HepG2 (cell line): ENCODE measurements around the gene BPIFB6. TPM values are rescaled to one million over a fixed set of nuclear protein-coding genes. Genes with fewer than 3 reads are reported as not detected.

Experiments
- ATAC-seq: fragments of 200-7000 bp; cut with Tn5 transposase; 3 replicates; pipeline ENCODE4 v1.9.1; 2020; ENCODE audit warnings: mild to moderate bottlenecking, moderate library complexity
- BruUV-seq: library from RNA; stranded (reverse); fragments of 400-500 nt; replicated peaks from 2 replicates; lab custom pipeline; 2021; lab: Mats Ljungman, UMichigan
- CTCF ChIA-PET: fragments of 300-600 bp; formaldehyde crosslinking; extraction: SDS; loops from one replicate; lab custom pipeline; 2021; ENCODE audit warnings: low total read pairs, inconsistent platforms, low intra/inter-chr PET ratio; lab: Yijun Ruan, JAX
- POLR2A ChIA-PET: fragments of 350-600 bp; sonication (Branson Sonifier 250); formaldehyde crosslinking; loops from one replicate; lab custom pipeline; 2020; ENCODE audit warnings: antibody characterized with exemption, inconsistent platforms; lab: Yijun Ruan, JAX
- DNase-seq: peaks from one replicate; pipeline ENCODE4 v3.0.0-alpha.2; 2015; ENCODE audit warnings: low spot score
- FAIRE-seq: peaks from 3 replicates; lab custom pipeline; 2011; peaks lifted over from hg19 to GRCh38; lab: Jason Lieb, UNC
- H2AFZ ChIP-seq: one replicate; pipeline ENCODE4 v1.6.1; 2011; ENCODE audit warnings: low read length, inconsistent platforms
- H3K27ac ChIP-seq: fragments of 300-600 bp; 3 replicates; pipeline ENCODE4 v1.8.0; 2011; ENCODE audit warnings: mixed run types, mild to moderate bottlenecking, mixed read lengths, low read length, inconsistent platforms; ENCODE audit not compliant: insufficient read depth; ENCODE audit errors: extremely low read length
- H3K27me3 ChIP-seq, 2 experiments: fragments of 200-600 bp in 1 of 2; 2 replicates in 1 of 2; 3 replicates in 1 of 2; pipeline versions ENCODE4 v1.6.0 to v1.8.0; 2011; ENCODE audit warnings: low read length in 2 of 2, mild to moderate bottlenecking in 2 of 2, moderate library complexity in 2 of 2, inconsistent platforms in 1 of 2; ENCODE audit not compliant: insufficient read depth in 2 of 2, control insufficient read depth in 1 of 2
- H3K36me3 ChIP-seq, 2 experiments: fragments of 200-600 bp in 1 of 2; replicated peaks in 1 of 2; 2 replicates in 1 of 2; 3 replicates in 1 of 2; pipeline versions ENCODE4 v1.5.1 to v1.8.0; 2011; ENCODE audit warnings: low read length in 2 of 2, inconsistent platforms in 1 of 2; ENCODE audit not compliant: insufficient read depth in 2 of 2, control insufficient read depth in 1 of 2
- H3K4me1 ChIP-seq: 2 replicates; pipeline ENCODE4 v1.5.1; 2012; ENCODE audit warnings: low read length, inconsistent platforms; ENCODE audit not compliant: insufficient read depth
- H3K4me2 ChIP-seq: 2 replicates; pipeline ENCODE4 v1.6.0; 2011; ENCODE audit warnings: low read depth, low read length, inconsistent platforms
- H3K4me3 ChIP-seq, 3 experiments: fragments of 200-600 bp in 1 of 3; sonication (generic), shearing (Covaris generic) in 1 of 3; replicated peaks in 1 of 3; 2 replicates each; pipeline ENCODE4 v1.5.1; 2011 to 2016; ENCODE audit warnings: low read length in 3 of 3, inconsistent platforms in 2 of 3, low read depth in 2 of 3, mild to moderate bottlenecking in 2 of 3, control low read depth in 1 of 3, mixed read lengths in 1 of 3; ENCODE audit not compliant: insufficient read depth in 1 of 3
- H3K79me2 ChIP-seq: one replicate; pipeline ENCODE4 v1.6.1; 2011; ENCODE audit warnings: low read length, inconsistent platforms; ENCODE audit not compliant: insufficient read depth
- H3K9ac ChIP-seq: 2 replicates; pipeline ENCODE4 v1.6.0; 2011; ENCODE audit warnings: mild to moderate bottlenecking, low read depth, low read length, inconsistent platforms; ENCODE audit not compliant: insufficient read depth
- H3K9me3 ChIP-seq: 2 replicates; pipeline ENCODE4 v1.5.1; 2012; ENCODE audit warnings: mild to moderate bottlenecking, low read length
- H4K20me1 ChIP-seq: 2 replicates; pipeline ENCODE4 v1.6.0; 2011; ENCODE audit warnings: inconsistent platforms, mild to moderate bottlenecking, low read length, moderate library complexity; ENCODE audit not compliant: insufficient read depth
- HHEX ChIP-seq: IDR thresholded peaks from 2 replicates; pipeline ENCODE4 v1.6.1; 2016; ENCODE audit warnings: control low read depth
- KDM5A ChIP-seq: fragments of 200-600 bp; sonication (generic); IDR thresholded peaks from 2 replicates; pipeline ENCODE4 v1.7.0; 2018; ENCODE audit warnings: antibody characterized with exemption, mild to moderate bottlenecking, low read length, borderline replicate concordance
- KLF6 ChIP-seq: IDR thresholded peaks from 2 replicates; pipeline ENCODE4 v1.8.0; 2016; ENCODE audit warnings: missing biosample characterization, missing genetic modification reagents
- REPIN1 ChIP-seq: sonication (generic); formaldehyde crosslinking; IDR thresholded peaks from 2 replicates; pipeline ENCODE4 v1.8.0; 2022; ENCODE audit warnings: missing genetic modification reagents, low read depth, mild to moderate bottlenecking, borderline replicate concordance
- RXRB ChIP-seq: IDR thresholded peaks from 2 replicates; pipeline ENCODE4 v1.6.1; 2016; ENCODE audit warnings: borderline replicate concordance, missing genetic modification reagents, missing compliant biosample characterization
- ZNF24 ChIP-seq: fragments of 450-650 bp; IDR thresholded peaks from 2 replicates; pipeline ENCODE4 v1.6.1; 2017; ENCODE audit warnings: antibody characterized with exemption, mild to moderate bottlenecking
- ZNF3 ChIP-seq: IDR thresholded peaks from 2 replicates; pipeline ENCODE4 v1.7.0; 2017; ENCODE audit warnings: inconsistent platforms
- ZNF30 ChIP-seq: sonication (generic); formaldehyde crosslinking; IDR thresholded peaks from 2 replicates; pipeline ENCODE4 v1.5.0; 2020; ENCODE audit warnings: mild to moderate bottlenecking, missing genetic modification reagents
- ZNF547 ChIP-seq: sonication (generic); formaldehyde crosslinking; IDR thresholded peaks from 2 replicates; pipeline ENCODE4 v1.5.1; 2020; ENCODE audit warnings: mild to moderate bottlenecking, missing genetic modification reagents
- WGBS: methylation state at CpG from one replicate; pipeline ENCODE4 v1.1.6; 2017; ENCODE audit warnings: low lambda C conversion rate; 5-methylcytosine and 5-hydroxymethylcytosine counted together
- in situ Hi-C: cut with HindIII; loops from 2 replicates; pipeline ENCODE4 v1.10.0; 2017; ENCODE audit warnings: low pct_unique_long_range_greater_than_20kb; ENCODE audit not compliant: extremely low pct_ligation_motif_present
- intact Hi-C: fragments of 100-400 bp; cut with micrococcal nuclease; formaldehyde crosslinking; loops from one replicate; pipeline ENCODE4 v1.10.0; 2022; ENCODE audit not compliant: unreplicated experiment
- polyA plus RNA-seq, 8 experiments: library from polyadenylated mRNA; depleted of rRNA in 3 of 8; stranded (reverse) in 7 of 8; unstranded in 1 of 8; fragments of >200 nt; fragmentation: Illumina TruSeq in 4 of 8; extraction: Trizol in 4 of 8; gene quantifications; 2 replicates each; pipeline versions ENCODE4 v1.2.1 to v1.2.3, GENCODE V29; 2011 to 2016; ENCODE audit warnings: low read depth in 4 of 8, missing spikeins in 1 of 8, mixed read lengths in 1 of 8; ENCODE audit not compliant: insufficient read depth in 1 of 8
- total RNA-seq, 5 experiments: library from RNA; depleted of rRNA; stranded (reverse); fragments of >200 nt; fragmentation: Illumina TruSeq; extraction: Trizol; gene quantifications; 2 replicates each; pipeline ENCODE4 v1.2.3, GENCODE V29; 2016; ENCODE audit warnings: low read depth in 1 of 5
- TF ChIP-seq, protein P1 (sequence below): sonication (generic); formaldehyde crosslinking; IDR thresholded peaks from 2 replicates; pipeline ENCODE4 v1.8.0; 2022; ENCODE audit warnings: mild to moderate bottlenecking, missing genetic modification reagents; ENCODE audit not compliant: insufficient replicate concordance
- TF ChIP-seq, protein P2 (sequence below): sonication (generic); formaldehyde crosslinking; IDR thresholded peaks from 2 replicates; pipeline ENCODE4 v1.4.0; 2020; ENCODE audit warnings: low read depth, mild to moderate bottlenecking, missing genetic modification reagents

Gene BPIFB6
- total and polyA plus RNA-seq, 2 of the 13 experiments (the other 11 are each of a cell fraction or from before 2014, with no cell fraction given) = 0.13 to 1.7 TPM

DNA sequence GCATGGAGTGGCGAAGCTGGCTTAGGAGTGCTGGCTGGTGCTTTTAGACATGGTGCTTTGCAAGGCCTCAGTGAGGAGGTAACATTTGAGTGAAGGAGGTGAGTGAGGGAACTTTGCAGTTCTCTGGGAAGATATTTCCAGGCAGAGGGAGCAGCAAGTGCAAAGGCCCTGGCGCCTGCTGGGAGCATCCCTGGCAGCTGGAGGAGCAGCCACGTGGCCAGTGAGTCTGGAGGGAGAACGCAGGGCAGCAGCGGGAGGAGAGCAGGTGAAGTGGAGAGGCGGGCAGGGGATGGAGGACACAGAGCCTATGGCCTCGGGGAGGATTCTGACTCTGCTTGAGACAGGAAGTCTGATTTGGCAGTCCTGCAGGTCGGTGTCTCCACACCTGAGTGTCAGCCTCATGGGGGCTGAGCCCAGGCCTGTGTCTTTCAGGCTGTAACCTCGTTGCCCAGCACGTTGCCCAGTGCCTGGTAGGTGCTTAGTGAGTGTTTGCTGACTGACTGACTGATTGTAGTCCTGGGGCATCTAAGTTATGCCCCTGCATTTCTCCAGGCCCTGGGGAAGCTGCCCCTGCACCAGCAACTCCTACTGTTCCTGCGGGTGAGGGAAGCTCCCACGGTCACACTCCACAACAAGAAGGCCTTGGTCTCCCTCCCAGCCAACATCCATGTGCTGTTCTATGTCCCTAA is 36.9 kb downstream of the BPIFB6 start:
- no peaks in the 10 kb centered on the region for H3K79me2 ChIP-seq
- TF ChIP-seq ZNF3 (CRISPR knock-in tag) (peak; percentile 74; the same call in 1 of the 2 replicates), KDM5A (no peak), KLF6 (CRISPR knock-in tag) (no peak)
- TF ChIP-seq, all 625 proteins: peak for 1
- H3K9me3 ChIP-seq = no peaks in the 10 kb centered on the region
- peaks cover 10 to 65% of the 10 kb centered on the region in 2 experiments for H3K27me3 ChIP-seq
- ATAC-seq (no peak), DNase-seq (no peak), FAIRE-seq (no peak)
- no peak overlapping the region for H3K27ac ChIP-seq
- H3K4me1 ChIP-seq = no peaks in the 10 kb centered on the region
- in situ Hi-C loops (no loop called here), intact Hi-C loops (no loop called here)
- no peak overlapping the region for H2AFZ ChIP-seq
- 34% methylated on average over 8 of the region's 12 CpGs for whole genome bisulfite sequencing
- no peak overlapping the region for H3K9ac ChIP-seq
- no peaks in the 10 kb centered on the region for H4K20me1 ChIP-seq
- POLR2A ChIA-PET = no interaction called here
- no peaks in the 10 kb centered on the region for H3K36me3 ChIP-seq
- no peak overlapping the region for H3K4me3 ChIP-seq
- BruUV-seq = no TSS peak
- H3K4me2 ChIP-seq = no peak overlapping the region
- CTCF ChIA-PET = no interaction called here

DNA sequence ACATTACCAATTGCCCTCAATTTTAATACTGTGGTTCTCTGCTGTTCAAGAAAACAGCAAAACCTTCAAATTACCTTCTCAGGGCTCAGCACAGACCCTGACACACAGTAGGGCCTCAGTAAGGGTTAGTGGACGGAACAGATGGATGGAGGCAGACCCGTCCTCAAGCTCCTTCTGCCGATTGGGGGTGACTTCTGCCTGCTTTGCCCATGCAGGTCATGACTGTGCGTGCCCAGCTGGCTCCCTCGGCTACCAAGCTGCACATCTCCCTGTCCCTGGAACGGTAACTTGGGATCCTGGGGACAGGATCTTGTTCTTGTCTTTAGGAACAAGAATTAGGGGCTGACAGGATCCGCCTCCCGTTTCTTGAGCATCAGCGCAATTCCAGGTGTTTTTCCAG is 38.2 kb downstream of the BPIFB6 start:
- in situ Hi-C loops = no loop called here

More for the DNA sequence above, 38.2 kb downstream of the BPIFB6 start:
- H3K9ac ChIP-seq = no peak overlapping the region
- no peak overlapping the region for H3K4me3 ChIP-seq
- no peak overlapping the region for H3K4me2 ChIP-seq
- H4K20me1 ChIP-seq = no peaks in the 10 kb centered on the region
- BruUV-seq = no TSS peak
- no peaks in the 10 kb centered on the region for H3K4me1 ChIP-seq
- FAIRE-seq = no peak
- H2AFZ ChIP-seq = no peak overlapping the region
- ATAC-seq = no peak
- ChIA-PET CTCF (no interaction called here), POLR2A (no interaction called here)
- no peaks in the 10 kb centered on the region for H3K9me3 ChIP-seq
- H3K27ac ChIP-seq = no peak overlapping the region
- WGBS = 18% methylated on average over 9 of the region's 9 CpGs
- peaks cover 10 to 53% of the 10 kb centered on the region in 2 experiments for H3K27me3 ChIP-seq
- no peak for DNase-seq
- no peaks in the 10 kb centered on the region for H3K36me3 ChIP-seq
- TF ChIP-seq ZNF30 (CRISPR knock-in tag) = no peak
- TF ChIP-seq, protein P1, sequence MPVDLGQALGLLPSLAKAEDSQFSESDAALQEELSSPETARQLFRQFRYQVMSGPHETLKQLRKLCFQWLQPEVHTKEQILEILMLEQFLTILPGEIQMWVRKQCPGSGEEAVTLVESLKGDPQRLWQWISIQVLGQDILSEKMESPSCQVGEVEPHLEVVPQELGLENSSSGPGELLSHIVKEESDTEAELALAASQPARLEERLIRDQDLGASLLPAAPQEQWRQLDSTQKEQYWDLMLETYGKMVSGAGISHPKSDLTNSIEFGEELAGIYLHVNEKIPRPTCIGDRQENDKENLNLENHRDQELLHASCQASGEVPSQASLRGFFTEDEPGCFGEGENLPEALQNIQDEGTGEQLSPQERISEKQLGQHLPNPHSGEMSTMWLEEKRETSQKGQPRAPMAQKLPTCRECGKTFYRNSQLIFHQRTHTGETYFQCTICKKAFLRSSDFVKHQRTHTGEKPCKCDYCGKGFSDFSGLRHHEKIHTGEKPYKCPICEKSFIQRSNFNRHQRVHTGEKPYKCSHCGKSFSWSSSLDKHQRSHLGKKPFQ (CRISPR knock-in tag) = no peak
- TF ChIP-seq ZNF24 = no peak
- no peak for TF ChIP-seq REPIN1
- TF ChIP-seq HHEX (CRISPR knock-in tag) = no peak
- TF ChIP-seq, protein P2, sequence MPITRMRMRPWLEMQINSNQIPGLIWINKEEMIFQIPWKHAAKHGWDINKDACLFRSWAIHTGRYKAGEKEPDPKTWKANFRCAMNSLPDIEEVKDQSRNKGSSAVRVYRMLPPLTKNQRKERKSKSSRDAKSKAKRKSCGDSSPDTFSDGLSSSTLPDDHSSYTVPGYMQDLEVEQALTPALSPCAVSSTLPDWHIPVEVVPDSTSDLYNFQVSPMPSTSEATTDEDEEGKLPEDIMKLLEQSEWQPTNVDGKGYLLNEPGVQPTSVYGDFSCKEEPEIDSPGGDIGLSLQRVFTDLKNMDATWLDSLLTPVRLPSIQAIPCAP (CRISPR knock-in tag) = no peak
- no peak for TF ChIP-seq RXRB (CRISPR knock-in tag)
- TF ChIP-seq ZNF547 (CRISPR knock-in tag) = no peak
- TF ChIP-seq, all 625 proteins: peak for 0
- intact Hi-C loops = no loop called here
- H3K79me2 ChIP-seq = no peaks in the 10 kb centered on the region
